Stimulated activated CD8-positive, alpha-beta memory T cell treated with anti-CD3 and anti-CD28 coated beads, Interleukin-4, amount 100 ng/mL, for 4 hours (primary cell): ENCODE results near the gene REEP5.

Experiments
- DNase-seq, 2 donors: peaks; one replicate each; pipeline ENCODE4 v3.0.0-alpha.2; 2020; ENCODE audit warnings: low read depth in 2 of 2, low spot score in 1 of 2

The REEP5 gene

DNA sequence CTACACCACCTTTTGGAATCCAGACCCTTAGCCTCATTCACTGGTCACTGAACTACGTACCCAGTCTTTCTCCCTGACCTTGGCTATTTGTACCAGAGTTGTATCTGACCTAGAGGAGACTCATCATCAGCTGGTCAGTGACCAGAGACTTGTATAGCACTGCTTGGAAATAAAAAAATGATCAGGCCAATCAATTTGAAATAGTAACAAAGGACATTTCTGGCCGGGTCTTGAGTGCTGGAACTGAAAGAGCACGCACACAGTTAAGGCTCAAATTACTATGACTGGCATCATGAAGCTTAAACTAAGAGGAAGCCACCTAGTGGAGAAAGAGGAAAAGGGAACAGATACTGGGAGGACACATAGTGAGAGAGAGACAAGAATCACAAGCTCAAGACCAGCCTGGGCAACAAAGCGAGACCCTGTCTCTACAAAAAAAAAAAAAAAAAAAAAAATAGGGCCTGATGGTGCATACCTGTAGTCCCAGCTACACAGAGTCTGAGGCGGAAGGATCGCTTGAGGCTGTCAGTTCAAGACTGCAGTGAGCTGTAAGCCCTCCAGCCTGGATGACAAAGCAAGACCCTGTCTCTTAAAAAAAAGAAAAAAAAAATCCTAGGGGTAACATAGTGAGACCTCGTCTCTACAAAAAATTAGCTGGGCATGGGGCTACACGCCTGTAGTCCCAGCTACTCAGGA is 73.8 kb downstream of the REEP5 start:
- no peak for DNase-seq

- no peak for DNase-seq
Measured at GRCh38 chr5:112847306-112847705, 74.7 kb downstream of the REEP5 start.

GRCh38 chr5:112846556-112846955 is 75.5 kb downstream of the REEP5 start:
- no peak for DNase-seq

DNA sequence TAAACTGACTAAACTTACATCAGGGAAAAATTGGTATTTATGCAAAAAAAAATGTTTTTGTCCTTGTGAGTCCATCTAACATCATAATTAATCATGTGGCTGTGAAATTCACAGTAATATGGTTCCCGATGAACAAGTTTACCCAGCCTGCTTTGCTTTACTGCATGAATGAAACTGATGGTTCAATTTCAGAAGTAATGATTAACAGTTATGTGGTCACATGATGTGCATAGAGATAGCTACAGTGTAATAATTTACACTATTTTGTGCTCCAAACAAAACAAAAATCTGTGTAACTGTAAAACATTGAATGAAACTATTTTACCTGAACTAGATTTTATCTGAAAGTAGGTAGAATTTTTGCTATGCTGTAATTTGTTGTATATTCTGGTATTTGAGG is 77.5 kb downstream of the REEP5 start:
- DNase-seq = no peak

DNA sequence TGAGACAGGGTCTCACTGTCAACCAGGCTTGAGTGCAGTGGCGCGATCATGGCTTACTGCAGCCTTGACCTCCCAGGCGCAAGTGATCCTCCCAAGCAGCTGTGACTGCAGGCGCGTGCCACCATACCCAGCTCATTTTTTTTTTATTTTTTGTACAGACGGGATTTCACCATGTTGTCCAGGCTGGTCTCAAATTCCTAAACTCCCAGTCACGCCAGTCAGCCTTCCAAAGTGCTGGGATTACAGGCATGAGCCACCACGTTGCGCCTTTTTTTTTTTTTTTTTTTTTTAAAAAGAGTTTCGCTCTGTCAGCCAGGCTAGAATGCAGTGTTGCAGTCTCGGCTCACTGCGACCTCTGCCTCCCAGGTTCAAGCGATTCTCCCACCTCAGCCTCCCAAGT is 88.1 kb downstream of the REEP5 start:
- DNase-seq = no peak

DNA sequence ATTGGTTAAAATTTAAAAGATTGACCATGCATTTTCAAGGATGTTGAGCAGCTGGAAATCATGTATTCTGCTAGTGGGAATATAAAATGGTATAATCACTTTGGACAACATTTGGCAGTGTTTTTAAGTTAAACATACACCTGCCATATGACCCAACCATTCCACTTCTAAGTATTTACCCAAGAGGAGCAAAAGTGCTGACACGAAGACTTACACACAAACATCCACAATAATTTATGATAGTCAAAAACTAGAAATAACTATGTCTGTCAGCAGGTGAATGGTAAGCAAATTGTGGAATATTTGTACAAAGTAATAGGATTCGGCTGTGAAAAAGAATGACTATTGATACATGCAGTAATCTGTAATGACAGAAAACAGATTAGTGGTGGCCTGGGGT is 91.6 kb downstream of the REEP5 start:
- no peak for DNase-seq
